Upper lobe of left lung (tissue), 6 donors: Measurements from ENCODE around the gene PIP4K2C. TPM values are rescaled to one million over a fixed set of nuclear protein-coding genes. Genes with fewer than 3 reads are reported as not detected.

Experiments used
- ATAC-seq, 2 donors: fragments of 200-7000 bp; cut with Tn5 transposase; one replicate each; pipeline ENCODE4 v1.9.1; 2022; ENCODE audit warnings: mild to moderate bottlenecking in 2 of 2, moderate library complexity in 2 of 2; ENCODE audit not compliant: low FRiP score in 2 of 2
- DNase-seq, 2 donors: peaks; one replicate each; pipeline ENCODE4 v3.0.0-alpha.2; 2019 to 2020
- H3K27ac ChIP-seq, 4 donors: fragments of 200-600 bp; sonication (generic); one replicate each; pipeline ENCODE4 v1.5.1; 2016 to 2019
- H3K27me3 ChIP-seq, 4 donors: fragments of 200-600 bp; sonication (generic); one replicate each; pipeline ENCODE4 v1.5.1; 2017 to 2019
- H3K36me3 ChIP-seq, 4 donors: fragments of 200-600 bp; sonication (generic); one replicate each; pipeline ENCODE4 v1.5.1; 2016 to 2019
- H3K4me1 ChIP-seq, 4 donors: fragments of 200-600 bp; sonication (generic); one replicate each; pipeline ENCODE4 v1.5.1; 2018 to 2019
- H3K4me3 ChIP-seq, 4 donors: fragments of 200-600 bp; sonication (generic); one replicate each; pipeline ENCODE4 v1.5.1; 2017 to 2019; ENCODE audit warnings: mild to moderate bottlenecking in 2 of 4, moderate library complexity in 1 of 4
- H3K9me3 ChIP-seq, 4 donors: fragments of 200-600 bp; sonication (generic); one replicate each; pipeline ENCODE4 v1.5.1; 2018 to 2019
- EP300 ChIP-seq, 4 donors: sonication (generic); formaldehyde crosslinking; IDR thresholded peaks; one replicate each; pipeline ENCODE4 v1.5.1; 2017; ENCODE audit warnings: antibody characterized with exemption in 4 of 4, control low read depth in 2 of 4
- POLR2A ChIP-seq, 4 donors: fragments of 450-650 bp; IDR thresholded peaks; one replicate each; pipeline ENCODE4 v1.5.1; 2016 to 2017; ENCODE audit warnings: antibody characterized with exemption in 4 of 4, mild to moderate bottlenecking in 2 of 4
- POLR2AphosphoS5 ChIP-seq, 2 donors: sonication (generic); formaldehyde crosslinking; IDR thresholded peaks; one replicate each; pipeline ENCODE4 v1.5.1; 2017; ENCODE audit warnings: antibody characterized with exemption in 2 of 2
- WGBS, 2 donors: methylation state at CpG; one replicate each; pipeline ENCODE4 v1.1.5; 2017 to 2018; 5-methylcytosine and 5-hydroxymethylcytosine counted together
- total RNA-seq, 6 donors: library from RNA; depleted of rRNA in 4 of 6; stranded (reverse); fragments of >200 nt in 4 of 6; gene quantifications; one replicate each; pipeline versions ENCODE4 v1.1.0 to v1.2.1, GENCODE V29; 2016 to 2021
- TF ChIP-seq, protein P1 (sequence below), 6 experiments: fragments of 450-650 bp in 4 of 6; fragments of 200-600 bp in 2 of 6; sonication (generic) in 2 of 6; IDR thresholded peaks; one replicate each; pipeline ENCODE4 v1.5.1; 2016 to 2019; ENCODE audit warnings: antibody characterized with exemption in 6 of 6
- donor health status: DM: no; HTN: no; CAD: no; lungs with moderate emphysema.
- donor health status: DM: no; HTN: yes; CAD: no; lungs with severe emphysema.

Gene PIP4K2C
- total RNA-seq, 6 donors from 2014 or later: 13.4 to 56.7 (median 30.7) TPM

DNA sequence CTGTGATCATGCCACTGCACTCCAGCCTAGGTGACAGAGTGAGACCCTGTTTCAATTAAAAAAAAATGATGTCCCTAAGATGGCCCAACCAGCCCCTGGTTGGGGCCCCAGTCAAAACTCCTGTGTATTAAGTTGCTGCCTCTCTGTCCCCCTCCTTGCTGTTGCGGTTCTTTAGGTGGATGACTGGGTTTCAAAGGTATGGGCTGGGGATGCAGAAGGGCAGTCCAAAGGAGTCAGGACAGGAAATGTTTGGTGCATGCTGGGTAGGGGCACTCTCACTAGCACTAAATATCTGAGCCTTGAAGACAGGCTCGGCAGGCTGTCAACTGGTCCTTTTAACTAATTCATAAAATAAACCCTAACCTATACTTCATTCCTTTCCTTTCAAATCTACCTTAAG, 12.0 kb upstream of the PIP4K2C start:
- Histone ChIP-seq H3K4me1 (peaks cover 0 to 5% (median 0%) of the 10 kb centered on the region in 4 donors), H3K27me3 (no peaks in the 10 kb centered on the region), H3K27ac (no peak overlapping the region), H3K36me3 (no peaks in the 10 kb centered on the region), H3K9me3 (no peaks in the 10 kb centered on the region), H3K4me3 (no peak overlapping the region)
- DNase-seq (no peak), ATAC-seq (no peak)
- 50 to 88% methylated on average over 1 to 2 of the region's 2 CpGs for WGBS, 2 donors
- TF ChIP-seq, protein P1, sequence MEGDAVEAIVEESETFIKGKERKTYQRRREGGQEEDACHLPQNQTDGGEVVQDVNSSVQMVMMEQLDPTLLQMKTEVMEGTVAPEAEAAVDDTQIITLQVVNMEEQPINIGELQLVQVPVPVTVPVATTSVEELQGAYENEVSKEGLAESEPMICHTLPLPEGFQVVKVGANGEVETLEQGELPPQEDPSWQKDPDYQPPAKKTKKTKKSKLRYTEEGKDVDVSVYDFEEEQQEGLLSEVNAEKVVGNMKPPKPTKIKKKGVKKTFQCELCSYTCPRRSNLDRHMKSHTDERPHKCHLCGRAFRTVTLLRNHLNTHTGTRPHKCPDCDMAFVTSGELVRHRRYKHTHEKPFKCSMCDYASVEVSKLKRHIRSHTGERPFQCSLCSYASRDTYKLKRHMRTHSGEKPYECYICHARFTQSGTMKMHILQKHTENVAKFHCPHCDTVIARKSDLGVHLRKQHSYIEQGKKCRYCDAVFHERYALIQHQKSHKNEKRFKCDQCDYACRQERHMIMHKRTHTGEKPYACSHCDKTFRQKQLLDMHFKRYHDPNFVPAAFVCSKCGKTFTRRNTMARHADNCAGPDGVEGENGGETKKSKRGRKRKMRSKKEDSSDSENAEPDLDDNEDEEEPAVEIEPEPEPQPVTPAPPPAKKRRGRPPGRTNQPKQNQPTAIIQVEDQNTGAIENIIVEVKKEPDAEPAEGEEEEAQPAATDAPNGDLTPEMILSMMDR (IDR thresholded peaks at IDR 0.05): no peak
- TF ChIP-seq POLR2AphosphoS5 (IDR thresholded peaks at IDR 0.05): no peak
- TF ChIP-seq POLR2A (IDR thresholded peaks at IDR 0.05): no peak
- no peak for TF ChIP-seq EP300 (IDR thresholded peaks at IDR 0.05)

DNA sequence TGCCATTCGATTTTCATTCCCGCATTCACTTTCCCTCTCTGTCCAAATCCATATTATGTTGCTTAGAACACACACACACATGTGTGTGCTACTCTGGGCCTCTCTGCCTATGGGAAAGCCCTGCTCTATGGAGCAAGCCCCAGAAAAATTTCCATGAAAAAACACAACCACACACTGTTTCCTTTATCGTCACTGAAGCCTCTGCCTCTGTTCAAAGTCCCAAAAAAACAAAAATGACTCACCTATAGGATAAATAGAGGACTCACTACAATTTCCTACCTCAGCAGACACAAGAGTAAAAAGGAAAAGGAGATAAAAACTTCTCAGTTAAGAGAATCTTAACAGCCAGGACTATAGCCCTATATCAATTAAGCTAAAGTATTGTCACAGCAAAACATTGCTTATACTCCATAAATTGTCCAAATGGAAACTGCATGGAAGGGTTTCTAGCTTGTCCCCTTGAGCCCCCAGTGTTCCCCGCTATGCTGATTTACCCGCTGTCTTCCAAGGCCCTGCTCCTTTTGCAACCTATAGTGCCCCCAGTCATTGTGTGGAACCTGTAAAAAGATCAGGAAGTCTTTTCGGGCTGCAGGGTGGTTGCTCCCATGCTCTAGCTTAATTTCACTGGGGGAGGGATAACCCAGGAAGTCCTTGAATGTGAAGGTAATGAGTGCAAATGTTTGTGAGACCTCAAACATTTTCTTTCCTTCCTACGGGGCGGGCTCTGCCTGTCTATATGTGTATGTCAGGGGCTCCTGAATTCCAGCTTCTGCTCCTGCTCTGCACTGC, 11.1 kb upstream of the PIP4K2C start:
- H3K4me3 ChIP-seq: no peak overlapping the region
- H3K36me3 ChIP-seq: no peaks in the 10 kb centered on the region
- no peaks in the 10 kb centered on the region for H3K9me3 ChIP-seq
- H3K27me3 ChIP-seq: no peaks in the 10 kb centered on the region
- H3K4me1 ChIP-seq: peaks cover 0 to 5% (median 0%) of the 10 kb centered on the region in 4 donors
- WGBS, 2 donors: 89 to 92% methylated on average over 8 of the region's 8 CpGs
- no peak for ATAC-seq
- TF ChIP-seq EP300 (IDR thresholded peaks at IDR 0.05): no peak
- TF ChIP-seq POLR2A (IDR thresholded peaks at IDR 0.05): no peak
- TF ChIP-seq, protein P1 (IDR thresholded peaks at IDR 0.05): no peak
- TF ChIP-seq POLR2AphosphoS5 (IDR thresholded peaks at IDR 0.05): no peak
- no peak overlapping the region for H3K27ac ChIP-seq
- DNase-seq: no peak

DNA sequence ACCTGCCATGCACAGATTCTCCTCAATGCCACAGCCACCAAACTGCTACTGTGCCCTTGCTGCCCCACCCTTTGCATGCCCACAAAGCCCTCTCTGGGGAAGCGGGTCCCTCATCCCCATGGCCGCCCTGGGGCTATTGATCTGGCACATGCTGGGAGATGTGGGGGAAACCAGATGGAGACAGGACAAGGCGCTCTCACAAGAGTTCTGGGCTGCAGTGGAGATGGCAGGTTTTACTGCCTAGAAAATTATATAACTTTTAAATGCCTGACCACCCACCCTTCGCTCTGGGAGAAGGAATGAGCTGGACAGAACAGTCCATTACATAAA, 10.6 kb upstream of the PIP4K2C start:
- no peaks in the 10 kb centered on the region for H3K36me3 ChIP-seq

DNA sequence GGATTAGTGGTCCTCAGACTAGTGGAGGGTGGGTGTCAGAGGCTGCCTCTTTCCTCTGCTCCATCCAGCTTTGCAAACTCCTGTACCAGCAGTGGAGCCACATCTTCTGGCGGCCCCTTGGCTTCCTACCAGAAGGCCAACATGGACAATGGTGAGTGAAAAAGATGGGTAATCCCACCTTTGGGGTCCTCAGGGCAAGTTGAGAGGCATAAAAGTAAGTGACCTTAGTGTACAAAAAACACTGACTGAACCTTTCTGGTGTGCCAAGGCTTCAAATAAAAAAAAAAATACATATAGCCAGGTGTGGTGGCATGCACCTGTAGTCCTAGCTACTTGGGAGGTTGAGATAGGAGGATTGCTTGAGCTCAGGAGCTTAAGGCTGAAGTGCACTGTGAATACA, 9.2 kb upstream of the PIP4K2C start:
- ATAC-seq (no peak), DNase-seq (no peak)
- H3K27ac ChIP-seq: no peak overlapping the region
- TF ChIP-seq EP300 (IDR thresholded peaks at IDR 0.05) (no peak), POLR2AphosphoS5 (IDR thresholded peaks at IDR 0.05) (no peak), POLR2A (IDR thresholded peaks at IDR 0.05) (no peak)
- TF ChIP-seq, protein P1 (IDR thresholded peaks at IDR 0.05): no peak
- peaks cover 0 to 5% (median 0%) of the 10 kb centered on the region in 4 donors for H3K4me1 ChIP-seq
- H3K9me3 ChIP-seq: no peaks in the 10 kb centered on the region
- WGBS, 2 donors: 100% methylated on average over 1 of the region's 1 CpG
- H3K4me3 ChIP-seq: no peak overlapping the region
- no peaks in the 10 kb centered on the region for H3K27me3 ChIP-seq
- no peaks in the 10 kb centered on the region for H3K36me3 ChIP-seq

More for the DNA sequence above, 10.6 kb upstream of the PIP4K2C start:
- WGBS, 2 donors: 94 to 95% methylated on average over 4 of the region's 4 CpGs
- no peak overlapping the region for H3K27ac ChIP-seq
- H3K4me3 ChIP-seq: no peak overlapping the region
- ATAC-seq (no peak), DNase-seq (no peak)
- no peaks in the 10 kb centered on the region for H3K9me3 ChIP-seq
- H3K27me3 ChIP-seq: no peaks in the 10 kb centered on the region
- no peak for TF ChIP-seq POLR2AphosphoS5 (IDR thresholded peaks at IDR 0.05)
- no peak for TF ChIP-seq EP300 (IDR thresholded peaks at IDR 0.05)
- TF ChIP-seq, protein P1 (IDR thresholded peaks at IDR 0.05): no peak
- TF ChIP-seq POLR2A (IDR thresholded peaks at IDR 0.05): no peak
- H3K4me1 ChIP-seq: peaks cover 0 to 5% (median 0%) of the 10 kb centered on the region in 4 donors

DNA sequence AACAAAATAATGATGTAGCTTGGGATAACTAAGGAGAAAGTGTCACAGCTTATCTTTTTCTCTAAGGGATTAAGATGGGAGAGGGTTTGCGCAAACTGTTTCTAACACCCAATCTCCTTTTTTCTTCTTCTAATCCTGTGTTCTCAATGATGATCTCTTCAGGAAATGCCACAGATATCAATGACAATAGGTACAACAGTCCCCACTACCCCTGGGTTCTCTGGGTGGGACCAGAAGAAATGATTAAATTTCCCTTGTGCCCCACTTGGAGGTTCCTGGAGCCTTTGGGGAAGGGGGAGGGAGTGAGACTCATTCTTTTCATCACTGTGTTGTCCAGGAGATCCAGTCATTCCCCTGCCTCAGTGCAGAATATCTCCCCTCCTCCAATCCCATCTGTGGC, 8.6 kb upstream of the PIP4K2C start:
- DNase-seq (no peak), ATAC-seq (no peak)
- Histone ChIP-seq H3K36me3 (no peaks in the 10 kb centered on the region), H3K27ac (no peak overlapping the region), H3K4me1 (peaks cover 0 to 5% (median 0%) of the 10 kb centered on the region in 4 donors), H3K4me3 (no peak overlapping the region), H3K27me3 (no peaks in the 10 kb centered on the region), H3K9me3 (no peaks in the 10 kb centered on the region)
- 100% methylated on average over 1 of the region's 1 CpG for WGBS, 2 donors
- TF ChIP-seq POLR2AphosphoS5 (IDR thresholded peaks at IDR 0.05) (no peak), POLR2A (IDR thresholded peaks at IDR 0.05) (no peak), EP300 (IDR thresholded peaks at IDR 0.05) (no peak)
- TF ChIP-seq, protein P1 (IDR thresholded peaks at IDR 0.05): no peak
